Neural cell (in vitro differentiated cells): ENCODE measurements around the gene TRIO. TPM values are rescaled to one million over a fixed set of nuclear protein-coding genes. Genes with fewer than 3 reads are reported as not detected.

Experiments
- H2AFZ ChIP-seq: fragments of 200-600, 300-800 bp; sonication (generic), shearing (Covaris generic); 2 replicates; pipeline ENCODE4 v1.6.0; 2014; ENCODE audit warnings: low read depth, mild to moderate bottlenecking, antibody characterized with exemption, low read length, moderate library complexity
- H3F3A ChIP-seq: fragments of 200-600 bp; shearing (Covaris generic); 2 replicates; pipeline ENCODE4 v1.6.1; 2016; ENCODE audit warnings: mild to moderate bottlenecking, moderate library complexity, mixed read lengths, antibody characterized with exemption, low read length; ENCODE audit not compliant: insufficient read depth, poor library complexity, severe bottlenecking
- H3K27ac ChIP-seq: fragments of 200-600, 300-800 bp; sonication (generic), shearing (Covaris generic); 2 replicates; pipeline ENCODE4 v1.5.1; 2014; ENCODE audit warnings: mild to moderate bottlenecking, low read length, moderate library complexity
- H3K27me3 ChIP-seq: fragments of 300-800, 200-600 bp; sonication (generic), shearing (Covaris generic); 2 replicates; pipeline ENCODE4 v1.6.0; 2014; ENCODE audit warnings: mild to moderate bottlenecking, low read depth, low read length, moderate library complexity; ENCODE audit not compliant: insufficient read depth
- H3K36me3 ChIP-seq: fragments of 300-800, 200-600 bp; sonication (generic), shearing (Covaris generic); 2 replicates; pipeline ENCODE4 v1.5.1; 2014; ENCODE audit warnings: mild to moderate bottlenecking, antibody characterized with exemption, low read length, moderate library complexity; ENCODE audit not compliant: insufficient read depth
- H3K4me2 ChIP-seq: fragments of 300-800, 200-600 bp; sonication (generic), shearing (Covaris generic); 2 replicates; pipeline ENCODE4 v1.6.0; 2014; ENCODE audit warnings: mild to moderate bottlenecking, low read length
- H3K4me3 ChIP-seq: fragments of 300-800, 200-600 bp; sonication (generic), shearing (Covaris generic); 2 replicates; pipeline ENCODE4 v1.5.1; 2014; ENCODE audit warnings: mild to moderate bottlenecking, low read length, moderate library complexity
- H3K79me2 ChIP-seq: fragments of 200-600 bp; shearing (Covaris generic); replicated peaks from 2 replicates; pipeline ENCODE4 v1.6.0; 2014; ENCODE audit warnings: mild to moderate bottlenecking, low read length, moderate library complexity; ENCODE audit not compliant: insufficient read depth
- H3K9ac ChIP-seq: fragments of 300-800, 200-600 bp; sonication (generic), shearing (Covaris generic); 2 replicates; pipeline ENCODE4 v1.6.1; 2016; ENCODE audit warnings: mild to moderate bottlenecking, low read length, mixed read lengths
- H3K9me2 ChIP-seq: fragments of 200-600 bp; shearing (Covaris generic); 2 replicates; pipeline ENCODE4 v1.6.1; 2016; ENCODE audit warnings: mild to moderate bottlenecking, low read length, mixed read lengths; ENCODE audit not compliant: insufficient read depth
- H3K9me3 ChIP-seq: fragments of 200-600, 300-800 bp; sonication (generic), shearing (Covaris generic); 2 replicates; pipeline ENCODE4 v1.6.1; 2016; ENCODE audit warnings: mild to moderate bottlenecking, mixed run types, low read length, moderate library complexity, mixed read lengths
- H4K20me1 ChIP-seq: fragments of 200-600 bp; shearing (Covaris generic); 2 replicates; pipeline ENCODE4 v1.6.1; 2016; ENCODE audit warnings: mild to moderate bottlenecking, mixed run types; ENCODE audit not compliant: insufficient read depth
- CTCF ChIP-seq: fragments of 450-650 bp; IDR thresholded peaks from 2 replicates; pipeline ENCODE4 v1.5.1; 2014; ENCODE audit warnings: antibody characterized with exemption, mild to moderate bottlenecking, moderate library complexity; ENCODE audit not compliant: poor library complexity, severe bottlenecking
- EP300 ChIP-seq: fragments of 450-650 bp; conservative IDR thresholded peaks from 2 replicates; pipeline ENCODE4 v1.6.1; 2014; ENCODE audit warnings: antibody characterized with exemption, mild to moderate bottlenecking, moderate library complexity; ENCODE audit not compliant: poor library complexity, severe bottlenecking
- EZH2 ChIP-seq: fragments of 200-600, 300-800 bp; shearing (Covaris generic), sonication (generic); IDR thresholded peaks from 2 replicates; pipeline ENCODE4 v1.6.1; 2014; ENCODE audit warnings: antibody characterized with exemption, low read length, borderline replicate concordance, mild to moderate bottlenecking; ENCODE audit not compliant: insufficient read depth, poor library complexity, severe bottlenecking
- MXI1 ChIP-seq: fragments of 450-650 bp; conservative IDR thresholded peaks from 2 replicates; pipeline ENCODE4 v1.6.1; 2014; ENCODE audit warnings: antibody characterized with exemption, mild to moderate bottlenecking; ENCODE audit not compliant: poor library complexity, severe bottlenecking
- POLR2AphosphoS5 ChIP-seq: IDR thresholded peaks from 2 replicates; pipeline ENCODE4 v1.6.1; 2012
- RAD21 ChIP-seq: fragments of 450-650 bp; conservative IDR thresholded peaks from 2 replicates; pipeline ENCODE4 v1.6.1; 2014; ENCODE audit warnings: antibody characterized with exemption, mild to moderate bottlenecking, moderate library complexity
- REST ChIP-seq: IDR thresholded peaks from 2 replicates; pipeline ENCODE4 v1.6.1; 2012; ENCODE audit warnings: borderline replicate concordance
- SMC3 ChIP-seq: fragments of 450-650 bp; conservative IDR thresholded peaks from 2 replicates; pipeline ENCODE4 v1.6.1; 2014; ENCODE audit warnings: antibody characterized with exemption, mild to moderate bottlenecking, moderate library complexity; ENCODE audit not compliant: poor library complexity
- TAF1 ChIP-seq: IDR thresholded peaks from 2 replicates; pipeline ENCODE4 v1.6.1; 2012; ENCODE audit warnings: low read depth
- polyA plus RNA-seq: library from polyadenylated mRNA; depleted of rRNA; stranded (reverse); fragments of >200 nt; gene quantifications from 2 replicates; pipeline ENCODE4 v1.2.3, GENCODE V29; 2014

Gene TRIO
- polyA plus RNA-seq, 1 donor from 2014 or later = 168 TPM

GRCh38 chr5:14109771-14110170 lies 33.4 kb upstream of the TRIO start:
- Histone ChIP-seq H3K27ac (no peak overlapping the region), H3K9me3 (no peaks in the 10 kb centered on the region), H3K4me2 (no peak overlapping the region), H3K79me2 (no peaks in the 10 kb centered on the region), H3K27me3 (no peaks in the 10 kb centered on the region), H4K20me1 (no peaks in the 10 kb centered on the region), H3K36me3 (no peaks in the 10 kb centered on the region), H3K9ac (no peak overlapping the region), H3K4me3 (no peak overlapping the region), H3K9me2 (no peaks in the 10 kb centered on the region), H2AFZ (no peak overlapping the region), H3F3A (no peaks in the 10 kb centered on the region)
- TF ChIP-seq EZH2 (no peak), POLR2AphosphoS5 (no peak), CTCF (no peak), RAD21 (no peak)

DNA sequence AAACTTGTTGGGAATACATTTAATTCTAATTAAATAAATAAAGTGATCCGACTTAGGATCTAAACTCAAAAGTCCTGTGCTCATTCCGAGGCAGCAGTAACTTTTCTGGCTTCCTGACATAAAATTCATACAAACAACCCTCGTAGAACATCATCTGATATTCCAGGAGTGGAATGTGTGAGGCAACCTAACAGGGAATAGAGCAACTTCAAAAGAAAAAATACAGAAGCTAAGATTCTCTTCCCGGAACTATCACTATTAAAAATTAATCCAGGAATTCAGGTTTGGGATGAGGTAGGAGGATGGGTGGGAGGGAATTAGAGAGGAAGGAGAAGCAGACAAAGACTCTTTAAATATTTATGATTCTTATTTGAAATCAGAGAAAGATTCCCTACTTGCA lies 32.9 kb upstream of the TRIO start:
- no peak for TF ChIP-seq EZH2
- TF ChIP-seq CTCF = no peak
- TF ChIP-seq REST = no peak
- no peak for TF ChIP-seq TAF1
- TF ChIP-seq POLR2AphosphoS5 = no peak
- TF ChIP-seq SMC3 = no peak
- TF ChIP-seq EP300 = no peak
- no peak for TF ChIP-seq MXI1
- TF ChIP-seq RAD21 = no peak
- H3K9me3 ChIP-seq = no peaks in the 10 kb centered on the region
- H2AFZ ChIP-seq = no peak overlapping the region
- H3K27me3 ChIP-seq = no peaks in the 10 kb centered on the region
- H3K36me3 ChIP-seq = no peaks in the 10 kb centered on the region
- no peaks in the 10 kb centered on the region for H4K20me1 ChIP-seq
- no peaks in the 10 kb centered on the region for H3K9me2 ChIP-seq
- H3F3A ChIP-seq = no peaks in the 10 kb centered on the region
- no peak overlapping the region for H3K27ac ChIP-seq
- H3K79me2 ChIP-seq = no peaks in the 10 kb centered on the region
- no peak overlapping the region for H3K9ac ChIP-seq
- H3K4me3 ChIP-seq = no peak overlapping the region
- no peak overlapping the region for H3K4me2 ChIP-seq
